NCI-H1105 treated with DMSO at 0.1 percent for 48 hours (cell line): ENCODE data around the gene H2BK1.

ENCODE experiments used
- DNase-seq: peaks from one replicate; lab custom pipeline; 2025; lab: John Stamatoyannopoulos, UW

The H2BK1 gene

DNA sequence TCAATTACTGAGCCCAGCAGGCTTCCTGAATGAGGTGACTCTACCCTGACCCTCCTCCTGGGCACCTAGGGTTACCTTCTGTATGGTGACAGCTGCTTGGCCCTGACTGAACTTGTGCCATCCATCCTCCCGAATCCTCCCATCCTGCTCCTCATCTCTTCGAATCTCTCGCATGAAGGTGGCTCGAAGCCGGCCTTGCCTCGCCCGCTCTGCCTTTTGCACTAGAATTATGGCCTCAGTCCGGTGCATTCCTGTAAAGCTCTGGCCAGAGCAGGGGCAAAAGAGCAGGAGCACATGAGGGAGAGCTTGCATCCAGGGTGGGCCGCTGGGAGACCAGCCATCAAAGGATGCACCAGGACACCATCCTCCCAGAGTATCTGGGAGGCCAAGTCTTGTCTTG, 7.5 kb downstream of the H2BK1 start:
- no peak for DNase-seq

DNA sequence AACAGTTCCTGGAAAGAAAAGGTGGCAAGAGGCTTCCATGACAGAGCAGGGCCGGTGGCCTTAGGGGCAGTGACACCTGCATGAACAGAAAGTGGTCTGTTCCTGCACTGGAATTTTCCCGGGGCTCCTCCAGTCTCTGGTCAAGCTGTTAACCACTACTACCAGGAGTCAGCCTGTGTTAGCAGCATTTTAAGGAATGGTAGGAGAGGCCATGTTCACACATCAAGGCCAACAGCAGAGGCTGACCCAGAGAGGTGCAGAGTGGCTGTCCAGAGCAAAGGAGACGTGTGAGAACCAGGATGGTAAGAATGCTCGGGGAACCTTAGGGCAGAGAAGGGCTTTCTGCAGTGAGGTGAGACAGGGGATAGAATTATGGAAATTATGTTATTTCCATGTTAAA, 8.5 kb downstream of the H2BK1 start:
- DNase-seq: no peak

DNA sequence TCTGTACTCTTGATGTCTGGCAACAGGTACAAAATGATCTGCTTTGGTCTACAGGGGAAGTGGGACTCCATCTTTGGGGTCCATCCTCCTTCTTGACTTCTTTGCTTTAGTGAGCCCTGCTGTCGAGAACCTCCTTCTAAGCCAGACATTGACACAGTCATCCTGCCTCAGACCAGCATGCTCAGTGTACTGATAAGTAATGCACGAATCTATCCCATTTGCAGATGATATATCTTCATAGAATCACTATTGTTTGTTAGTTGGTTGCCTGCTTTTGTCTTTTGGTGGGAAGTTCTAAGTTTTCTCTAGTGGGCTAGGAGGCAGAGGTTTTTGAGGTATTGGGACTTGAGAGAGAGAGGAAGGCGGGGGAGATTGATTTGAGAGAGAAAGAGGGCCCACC, 8.9 kb downstream of the H2BK1 start:
- DNase-seq: no peak

DNA sequence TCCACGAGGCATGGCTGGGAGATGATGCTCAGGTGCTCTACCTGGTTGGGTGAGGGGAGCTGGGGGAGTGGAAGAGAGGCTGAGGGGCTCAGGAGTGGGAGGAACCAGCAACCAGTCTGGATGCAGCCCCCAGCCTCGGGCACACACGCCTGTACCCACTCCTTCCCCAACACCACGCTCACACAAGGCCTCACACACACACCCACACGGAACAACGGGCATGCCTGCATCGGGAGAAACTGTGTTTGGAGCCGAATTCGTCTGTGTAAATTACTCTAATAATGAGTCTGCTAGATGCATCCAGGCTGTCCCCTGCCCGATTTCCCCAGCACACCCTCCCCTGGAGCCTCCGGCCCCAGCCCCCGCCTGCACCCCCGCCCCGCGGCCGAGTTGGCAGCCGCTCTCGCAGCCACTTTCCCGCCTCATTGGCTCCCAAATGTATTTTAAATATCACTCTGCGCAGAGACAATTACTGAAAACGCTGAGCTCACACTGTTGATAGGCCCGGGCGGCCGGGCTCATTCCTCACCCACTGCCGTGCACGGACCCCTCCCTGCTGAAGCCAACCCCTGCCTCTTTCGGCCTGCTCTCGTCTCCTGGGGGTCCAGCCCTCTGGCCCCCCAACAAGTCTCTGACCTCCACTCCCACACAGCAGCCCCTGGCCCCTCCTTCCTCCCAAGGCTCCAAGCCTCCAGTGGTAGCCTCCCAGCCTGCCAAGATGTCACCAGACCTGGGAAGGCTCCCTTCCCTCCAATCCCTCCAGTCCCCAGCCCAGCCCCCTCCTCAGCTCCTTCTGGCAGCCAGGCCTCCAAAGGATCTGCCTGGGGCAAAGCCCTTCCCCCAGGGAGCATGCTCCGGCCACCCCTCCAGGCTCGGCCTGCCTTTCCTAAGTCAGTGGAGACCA, 11.1 kb downstream of the H2BK1 start:
- no peak for DNase-seq

DNA sequence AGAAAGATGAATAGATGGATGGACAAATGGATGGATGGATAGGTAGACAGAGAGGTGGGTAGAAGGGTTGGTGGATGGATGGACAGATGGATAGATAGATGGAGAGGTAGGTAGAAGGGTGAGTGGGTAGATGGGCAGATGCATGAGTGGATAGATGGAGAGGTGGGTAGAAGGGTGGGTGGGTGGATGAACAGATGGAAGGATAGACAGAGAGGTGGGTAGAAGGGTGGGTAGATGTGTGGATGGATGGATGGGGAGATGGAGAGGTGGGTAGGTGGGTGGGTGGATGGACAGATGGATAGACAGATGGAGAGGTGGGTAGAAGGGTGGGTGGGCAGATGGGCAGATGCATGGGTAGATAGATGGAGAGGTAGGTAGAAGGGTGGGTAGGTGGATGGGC, 12.4 kb downstream of the H2BK1 start:
- no peak for DNase-seq

DNA sequence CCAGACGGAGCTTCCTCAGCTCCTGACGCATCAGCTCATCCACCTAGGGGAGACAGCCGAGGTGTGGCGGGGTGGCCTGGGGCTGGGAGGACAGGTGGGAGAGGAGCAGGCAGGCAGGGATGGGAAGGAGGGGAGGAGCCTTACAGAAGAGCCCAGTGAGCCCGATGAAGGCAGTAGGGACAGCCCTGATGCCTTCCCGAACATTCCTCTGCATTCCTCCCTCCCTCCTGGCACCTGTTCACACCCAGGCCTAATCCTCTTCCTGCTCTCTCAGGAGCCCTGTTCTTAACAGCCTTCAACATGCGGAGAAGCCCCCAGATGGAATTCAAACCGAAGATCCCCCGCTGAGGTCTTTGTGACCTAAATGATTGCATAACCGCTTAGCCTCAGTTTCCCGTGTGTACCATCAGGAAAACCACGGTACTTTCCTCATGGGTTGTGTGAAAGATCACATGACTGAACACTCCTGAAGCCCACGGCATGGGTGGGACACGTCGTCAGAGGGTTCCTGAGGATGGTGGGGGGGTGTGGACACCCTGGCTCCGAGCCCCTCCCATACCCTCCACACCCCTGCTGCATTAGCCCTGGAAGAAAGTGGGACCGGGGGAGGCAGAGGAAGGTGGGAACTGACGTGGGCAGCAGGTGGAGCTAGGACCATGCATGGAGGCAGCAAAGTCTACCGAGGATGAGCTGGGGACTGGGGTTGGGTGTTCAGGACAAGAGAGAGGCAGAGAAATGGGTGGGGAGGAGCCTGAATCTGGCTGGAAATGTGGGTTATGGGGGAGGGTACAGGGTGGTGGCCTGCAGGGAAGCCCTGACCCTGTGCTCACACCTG, 14.5 kb downstream of the H2BK1 start:
- DNase-seq: no peak

DNA sequence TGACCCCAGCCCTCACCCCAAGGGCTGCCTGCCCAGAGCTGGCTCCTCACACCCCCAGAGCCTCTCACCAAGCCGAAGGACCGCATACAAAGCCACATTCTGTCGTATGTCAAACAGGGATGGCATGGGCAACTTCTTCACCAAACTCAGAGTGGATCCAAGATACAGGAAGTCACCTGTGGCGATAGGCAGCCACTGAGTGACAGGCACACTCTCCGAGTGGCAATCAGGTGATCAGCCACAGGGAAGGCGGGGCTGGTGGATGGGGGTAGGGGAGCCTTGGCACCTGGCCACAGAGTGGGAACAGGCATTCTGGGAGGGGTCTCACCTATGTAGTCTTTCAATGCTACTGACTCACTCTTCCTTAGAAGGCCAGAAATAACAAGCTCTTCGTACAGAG, 16.1 kb downstream of the H2BK1 start:
- no peak for DNase-seq

DNA sequence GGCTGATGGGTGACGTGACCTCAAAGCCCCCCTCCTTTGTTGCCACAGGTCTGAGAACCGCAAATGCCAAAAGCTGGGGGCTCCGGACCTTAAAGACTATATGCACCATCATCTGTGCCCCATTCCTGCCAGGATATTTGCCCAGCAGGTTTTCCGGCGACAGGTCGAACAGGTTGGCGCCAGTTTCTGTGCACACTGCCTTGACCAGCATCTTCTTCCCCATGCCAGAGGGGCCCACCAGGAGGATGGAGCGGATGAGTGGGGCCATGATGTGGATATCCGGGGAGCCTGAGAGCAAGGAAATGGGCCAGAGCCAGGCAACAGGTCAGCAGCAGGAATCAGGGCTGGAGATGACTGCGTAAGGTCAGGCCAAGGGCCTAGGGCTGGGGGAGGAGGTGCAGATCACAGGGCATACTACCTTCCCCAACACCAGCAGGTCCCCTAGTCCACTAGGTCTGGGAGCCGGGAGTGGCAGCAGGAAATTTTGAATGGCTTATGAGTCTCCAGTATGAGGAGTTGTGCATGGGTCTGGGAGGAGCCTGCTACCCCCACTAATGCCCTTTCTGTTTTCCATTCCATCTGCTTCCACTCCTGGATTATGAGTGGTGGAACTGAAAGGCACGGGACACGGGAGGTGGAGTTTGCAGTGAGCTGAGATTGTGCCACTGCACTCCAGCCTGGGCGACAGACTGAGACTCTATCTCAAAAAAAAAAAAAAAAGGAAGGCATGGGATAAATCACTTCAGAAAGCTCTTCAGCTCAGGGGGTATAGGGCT, 16.9 kb downstream of the H2BK1 start:
- DNase-seq: no peak

DNA sequence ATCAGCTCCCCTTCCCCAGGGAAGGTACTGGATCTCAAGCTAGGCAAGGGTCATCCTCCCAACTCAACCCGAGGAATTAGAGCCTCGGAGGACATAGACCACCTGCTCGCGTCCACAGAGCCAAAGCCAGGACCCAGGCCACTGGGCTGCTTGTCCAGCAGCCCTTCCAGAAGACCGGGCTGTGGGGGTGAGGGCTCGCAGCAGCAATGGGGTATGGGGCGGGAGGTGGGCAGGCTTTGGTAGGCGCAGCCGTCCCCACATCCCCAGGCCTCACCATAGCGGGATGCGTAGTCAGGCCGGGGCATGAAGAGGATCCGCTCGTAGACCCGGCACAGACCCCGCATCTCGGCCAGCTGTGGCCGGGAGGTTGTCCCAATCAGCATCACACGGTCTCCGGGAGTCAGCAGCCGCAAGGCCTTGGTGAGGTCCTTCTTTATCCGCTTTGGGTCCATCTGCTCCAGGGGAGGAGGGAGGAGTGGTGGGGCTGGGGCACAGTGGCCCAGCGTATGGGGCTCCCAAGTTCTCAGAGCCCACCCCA, 18.2 kb downstream of the H2BK1 start:
- no peak for DNase-seq

DNA sequence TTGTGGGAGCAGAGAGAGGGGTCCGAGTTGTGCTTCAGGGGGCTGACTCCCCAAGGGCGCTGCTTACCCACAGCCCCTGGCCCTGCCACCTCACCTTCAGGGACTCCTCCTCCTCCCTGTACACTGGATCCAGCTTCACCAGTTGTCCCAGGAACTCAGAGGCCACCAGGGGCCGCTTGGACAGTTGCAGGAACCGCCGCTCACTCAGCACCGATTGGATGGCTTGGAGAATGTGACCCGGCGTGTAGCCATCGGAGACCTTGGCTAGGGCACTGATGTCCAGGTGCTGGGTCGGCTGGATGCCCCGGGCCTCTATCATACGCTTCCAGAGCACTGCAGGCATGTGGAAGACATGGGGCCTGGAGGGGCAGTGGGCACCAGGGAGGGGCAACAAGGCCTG, 18.7 kb downstream of the H2BK1 start:
- no peak for DNase-seq

DNA sequence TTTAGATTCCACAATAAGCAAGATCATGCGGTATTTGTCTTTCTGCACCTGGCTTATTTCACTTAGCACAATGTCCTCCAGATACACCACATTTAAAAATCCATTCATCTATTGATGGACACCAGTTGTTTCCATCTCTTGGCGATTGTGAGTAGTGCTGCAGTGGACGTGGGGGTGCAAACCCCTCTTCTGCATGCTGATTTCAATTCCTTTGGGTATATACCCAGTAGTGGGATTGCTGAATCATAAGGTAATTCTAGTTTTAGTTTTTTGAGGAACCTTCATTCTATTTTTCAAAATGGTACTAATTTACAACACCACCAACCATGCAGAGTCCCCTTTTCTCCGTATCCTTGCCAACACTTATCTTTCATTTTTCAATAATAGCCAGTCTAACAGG, 21.2 kb downstream of the H2BK1 start:
- DNase-seq: no peak

DNA sequence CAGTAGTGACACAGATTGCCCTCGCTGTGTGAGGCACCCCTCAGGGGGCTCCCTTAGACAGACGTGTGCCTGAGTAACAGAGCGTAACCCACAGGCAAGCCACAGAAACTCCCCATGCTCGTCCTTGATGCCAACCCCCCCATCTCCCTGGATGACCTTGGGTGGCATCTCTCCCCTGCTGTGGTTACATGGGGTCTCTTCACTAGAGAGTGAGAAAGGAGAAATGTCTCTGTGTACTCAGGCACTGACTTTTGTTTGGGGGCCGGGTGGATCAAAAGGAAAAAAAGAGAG, 22.1 kb downstream of the H2BK1 start:
- DNase-seq: no peak

DNA sequence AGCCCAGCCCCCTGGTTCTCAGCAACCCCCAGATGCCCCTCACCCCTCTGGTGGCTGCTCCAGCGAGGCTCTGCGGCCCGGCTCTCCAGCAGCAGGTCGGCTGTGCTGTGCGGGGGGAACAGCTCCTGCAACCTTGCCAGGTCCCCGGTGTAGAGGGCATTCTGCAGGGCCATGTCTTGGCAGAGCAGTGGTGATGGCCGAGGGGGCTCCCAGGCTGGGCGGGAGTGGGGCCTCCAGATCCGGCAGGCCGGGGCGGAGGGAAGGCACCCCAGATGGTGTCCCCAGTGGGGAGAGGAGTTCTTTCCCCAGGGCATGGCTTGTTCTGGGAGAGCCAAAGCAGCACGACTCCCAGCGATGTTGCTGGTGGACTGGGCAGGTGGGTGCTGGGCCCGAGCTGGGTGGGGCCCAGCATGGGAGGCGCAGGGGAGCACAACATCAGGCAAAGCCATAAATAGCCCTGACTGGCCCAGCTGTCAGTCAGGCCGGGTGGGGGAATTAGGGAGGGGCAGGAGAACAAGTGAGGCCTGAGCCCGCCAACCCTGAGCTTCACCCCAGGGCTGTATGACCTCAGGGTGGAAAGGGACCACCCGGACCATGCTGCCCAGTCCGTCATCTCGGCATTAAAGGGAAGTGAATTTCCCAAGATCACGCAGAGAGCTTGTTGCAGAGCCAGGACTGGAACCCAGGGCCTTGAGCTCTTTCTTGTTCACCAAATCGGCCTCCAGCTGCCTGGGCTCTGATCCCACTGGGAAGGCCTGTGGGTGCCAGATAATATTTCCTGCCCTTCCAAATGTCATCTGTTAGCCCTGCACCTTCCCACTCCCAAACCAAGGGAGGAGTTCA, 22.7 kb downstream of the H2BK1 start:
- DNase-seq: no peak

DNA sequence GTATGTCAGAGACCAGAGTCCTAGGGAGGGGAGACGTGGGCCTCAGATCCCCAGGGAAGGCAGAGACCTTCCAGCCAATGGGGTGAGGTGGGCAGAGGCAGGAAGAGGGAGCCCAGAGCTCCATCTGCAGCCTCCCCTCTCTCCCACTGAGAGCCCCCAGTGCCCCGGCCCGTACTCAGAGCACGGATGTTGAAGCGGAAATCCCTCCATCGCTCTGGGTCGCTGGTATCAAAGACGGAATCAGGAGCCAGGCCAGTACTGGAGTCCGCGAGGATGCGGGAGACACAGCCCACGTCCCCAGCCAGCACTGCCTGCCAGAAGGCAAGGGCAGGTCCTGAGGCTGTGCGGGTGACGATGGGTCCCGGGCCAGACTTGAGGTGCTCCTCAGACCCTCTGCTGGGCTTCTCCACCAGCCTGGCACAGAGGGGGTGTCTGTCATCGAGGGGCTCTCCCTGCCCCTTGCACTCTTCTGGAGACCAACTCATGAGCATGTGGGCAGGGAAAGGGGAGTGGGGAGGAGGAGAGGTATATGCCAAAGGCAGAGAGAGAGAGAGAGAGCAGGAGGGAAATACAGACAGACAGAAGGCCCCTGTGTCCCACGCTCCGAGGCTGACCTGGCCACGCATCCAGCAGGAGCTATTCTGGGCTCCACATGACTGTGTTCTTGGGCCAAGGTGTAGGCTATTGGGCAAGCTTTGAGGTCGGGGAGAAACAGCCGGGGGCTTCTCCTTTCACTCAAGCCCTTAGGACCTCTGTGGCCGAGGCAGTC, 23.5 kb downstream of the H2BK1 start, which contains the start of gene ASB10:
Gene ASB10, minus strand, starts transcription at position 611 of the 769 bp plus-strand sequence. Its CDS starts 120 bp downstream, at position 491.
- no peak for DNase-seq

DNA sequence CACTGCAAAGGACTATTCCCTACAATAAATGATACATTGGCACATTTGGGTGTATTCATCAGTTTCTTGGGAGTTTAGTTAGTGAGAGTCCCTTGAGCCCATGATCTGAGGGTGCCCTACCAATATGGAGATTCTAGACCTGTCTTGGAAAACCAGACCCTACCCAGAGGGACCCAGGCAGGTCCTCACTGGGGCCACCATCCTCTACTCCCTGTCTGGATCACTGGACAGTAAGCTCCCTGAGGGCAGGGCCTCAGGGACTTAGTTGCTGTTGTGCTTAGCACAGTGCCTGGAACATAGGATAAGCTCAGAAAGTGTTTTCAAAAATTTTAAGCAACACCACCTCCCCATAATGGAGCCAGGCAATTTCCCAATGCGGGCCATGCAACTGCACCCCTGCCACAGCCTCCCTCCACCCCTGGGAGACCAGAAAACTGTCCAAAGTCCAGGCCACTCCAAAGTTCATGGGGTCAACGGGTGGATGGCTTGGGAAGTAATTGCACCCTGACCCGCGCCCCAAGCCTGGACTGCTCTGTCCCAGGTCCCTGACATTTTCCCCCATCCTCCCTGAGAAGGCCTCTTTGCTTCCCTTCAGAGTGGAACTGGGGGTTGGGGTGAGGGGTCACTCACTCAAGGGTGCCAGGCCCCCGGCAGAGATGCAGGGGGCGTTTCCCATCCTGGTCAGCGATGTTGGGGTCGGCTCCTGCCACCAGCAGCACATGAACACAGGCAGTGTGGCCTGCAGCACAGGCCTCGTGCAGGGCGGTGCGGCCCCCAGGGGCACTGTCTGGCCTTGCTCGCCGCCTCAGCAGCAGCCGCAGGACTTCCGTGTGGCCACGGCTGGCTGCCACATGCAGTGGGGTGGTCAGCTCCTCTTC, 24.3 kb downstream of the H2BK1 start:
- DNase-seq: no peak

DNA sequence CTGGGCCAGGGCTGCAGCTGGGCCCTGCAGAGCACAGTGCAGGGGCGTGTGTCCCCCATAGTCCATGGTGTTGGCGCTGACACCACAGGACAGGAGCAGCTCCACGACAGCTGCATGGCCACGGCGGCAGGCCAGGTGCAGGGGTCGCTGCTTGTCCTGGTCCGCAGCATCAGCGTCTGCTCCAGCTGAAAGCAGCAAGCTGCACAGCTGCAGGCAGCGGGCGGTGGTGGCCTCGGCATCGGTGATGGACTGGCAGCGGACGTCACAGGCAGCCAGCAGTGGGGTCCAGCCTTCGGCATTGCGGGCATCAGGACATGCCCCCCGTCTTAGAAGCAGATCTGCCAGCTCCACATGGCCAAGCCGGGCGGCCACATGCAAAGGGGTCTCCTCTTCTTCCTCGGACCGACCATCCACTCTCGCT, 29.3 kb downstream of the H2BK1 start:
- DNase-seq: no peak

DNA sequence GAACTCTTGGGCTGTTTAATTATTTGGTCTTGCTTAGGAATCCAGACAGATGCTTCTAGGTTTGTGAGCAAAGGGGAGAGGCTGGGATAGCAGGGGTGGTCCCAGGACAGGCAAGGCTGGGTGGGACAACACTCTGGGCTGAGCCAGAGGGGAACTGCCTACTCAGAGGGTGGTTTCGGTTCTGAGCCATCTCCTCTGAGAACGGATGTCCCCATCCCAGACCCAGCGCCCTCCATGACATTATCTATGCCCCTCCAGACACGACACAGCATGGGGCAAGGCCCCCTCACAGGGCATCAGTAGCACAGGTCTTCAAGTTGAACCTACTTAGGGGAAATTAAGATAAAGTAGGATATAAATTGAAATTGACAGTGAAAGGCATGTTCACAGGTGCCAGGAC, 30.3 kb downstream of the H2BK1 start:
- no peak for DNase-seq

DNA sequence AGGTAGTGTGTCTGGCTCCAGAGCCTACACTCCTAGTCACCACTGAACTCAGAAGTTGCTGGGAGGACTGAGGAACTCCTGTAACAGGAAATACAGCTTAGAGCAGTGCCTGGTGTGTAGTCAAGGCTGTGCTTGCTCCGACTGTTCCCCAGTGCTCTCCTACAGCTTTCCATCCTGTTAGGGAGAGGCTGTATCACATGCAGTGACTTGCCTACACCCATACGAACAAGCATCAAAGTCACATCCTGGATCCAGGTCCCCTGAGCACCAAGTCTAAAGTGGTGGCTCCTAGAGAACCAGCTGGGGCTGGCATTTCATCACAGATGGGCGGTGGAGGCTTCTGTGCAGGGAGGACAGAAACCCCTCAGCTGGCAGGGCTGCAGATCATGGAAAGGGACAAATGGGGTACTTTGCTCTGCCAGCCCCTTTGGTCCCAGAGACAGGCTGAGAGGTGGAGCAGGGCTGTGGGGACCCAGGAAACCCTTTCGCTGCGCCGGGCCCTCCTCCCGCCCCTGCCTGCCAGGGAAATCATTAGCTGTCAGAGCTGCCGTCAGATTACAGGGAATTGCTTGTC, 30.9 kb downstream of the H2BK1 start:
- no peak for DNase-seq

DNA sequence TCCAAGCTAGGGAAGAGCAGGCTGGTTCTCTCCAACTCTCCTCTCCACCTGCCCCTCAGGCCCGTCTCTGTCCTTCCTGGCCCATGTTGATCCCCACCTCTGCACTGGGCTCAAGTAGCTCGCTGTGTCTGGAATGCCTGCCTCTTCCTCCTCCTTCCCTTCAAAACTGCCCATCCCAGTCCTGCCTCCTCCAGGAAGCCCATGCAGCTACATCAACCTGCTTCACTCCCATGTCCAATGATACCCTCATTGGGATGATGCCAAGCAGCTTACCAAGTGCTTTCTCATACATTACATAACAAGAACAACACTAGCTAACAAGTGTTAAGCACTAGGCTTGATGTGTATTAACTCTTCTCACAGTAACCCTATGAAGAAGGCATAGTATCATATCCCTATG, 31.5 kb downstream of the H2BK1 start:
- no peak for DNase-seq
